SH-SY5Y (cell line): ENCODE results near the gene EML2.

Source experiments
- GATA2 ChIP-seq: IDR thresholded peaks from 2 replicates; pipeline ENCODE4 v1.6.1; 2011; ENCODE audit warnings: mild to moderate bottlenecking, low read depth, low read length
- GATA3 ChIP-seq: IDR thresholded peaks from 2 replicates; pipeline ENCODE4 v1.6.1; 2011; ENCODE audit warnings: low read depth, mild to moderate bottlenecking, low read length, moderate library complexity

GRCh38 chr19:45615795-45616703 lies 23.1 kb downstream of the EML2 start:
- TF ChIP-seq GATA2, result no peak
- no peak for TF ChIP-seq GATA3
